NB4 (cell line): Measurements from ENCODE around the gene ARHGEF10L.

Experiments
- CTCF ChIP-seq: IDR thresholded peaks from one replicate; pipeline ENCODE4 v1.5.1; 2012; ENCODE audit warnings: low read depth, low read length
- MAX ChIP-seq: IDR thresholded peaks from 2 replicates; pipeline ENCODE4 v1.6.1; 2011; ENCODE audit warnings: low read depth, low read length
- POLR2A ChIP-seq: IDR thresholded peaks from 2 replicates; pipeline ENCODE4 v1.6.1; 2011; ENCODE audit warnings: mild to moderate bottlenecking; ENCODE audit not compliant: insufficient read length; ENCODE audit errors: extremely low read depth

- no peak for TF ChIP-seq CTCF
- no peak for TF ChIP-seq MAX
- TF ChIP-seq POLR2A, result no peak
Observed at GRCh38 chr1:17585266-17585987, 45.9 kb downstream of the ARHGEF10L start.
